Neural crest cell (in vitro differentiated cells): ENCODE measurements around the gene TUT4. TPM values are rescaled to one million over a fixed set of nuclear protein-coding genes. Genes with fewer than 3 reads are reported as not detected.

Source experiments
- DNase-seq: peaks from one replicate; pipeline ENCODE4 v3.0.0; 2021; ENCODE audit warnings: low read depth, mixed read lengths, low spot score
- H3K27ac Mint-ChIP-seq: one replicate; pipeline ENCODE4 v1.8.0; 2021; ENCODE audit warnings: mild to moderate bottlenecking, mixed read lengths; ENCODE audit not compliant: unreplicated experiment
- H3K27me3 Mint-ChIP-seq: 2 replicates; pipeline ENCODE4 v1.8.0; 2021; ENCODE audit warnings: low read depth, mild to moderate bottlenecking, mixed read lengths
- H3K36me3 Mint-ChIP-seq: 2 replicates; pipeline ENCODE4 v1.8.0; 2021; ENCODE audit warnings: low read depth, mild to moderate bottlenecking, mixed read lengths
- H3K4me1 Mint-ChIP-seq: 2 replicates; pipeline ENCODE4 v1.8.0; 2021; ENCODE audit warnings: mixed read lengths
- H3K4me3 Mint-ChIP-seq: one replicate; pipeline ENCODE4 v1.8.0; 2021; ENCODE audit warnings: mild to moderate bottlenecking, mixed read lengths
- H3K9me3 Mint-ChIP-seq: 2 replicates; pipeline ENCODE4 v1.8.0; 2021; ENCODE audit warnings: mixed read lengths
- total RNA-seq: library from RNA; stranded (reverse); gene quantifications from 2 replicates; pipeline ENCODE4 v1.2.1, GENCODE V29; 2021
- TF ChIP-seq, protein P1 (sequence below): fragments of 200-600 bp; sonication (generic); conservative IDR thresholded peaks from 2 replicates; pipeline ENCODE4 v1.5.0; 2021; ENCODE audit warnings: antibody characterized with exemption, mild to moderate bottlenecking

Gene TUT4
- total RNA-seq, 1 donor from 2014 or later = 88.0 TPM

GRCh38 chr1:52424813-52425212 lies 128.1 kb downstream of the TUT4 start:
- H3K27me3 Mint-ChIP-seq = no peaks in the 10 kb centered on the region
- no peaks in the 10 kb centered on the region for H3K4me1 Mint-ChIP-seq
- TF ChIP-seq, protein P1, sequence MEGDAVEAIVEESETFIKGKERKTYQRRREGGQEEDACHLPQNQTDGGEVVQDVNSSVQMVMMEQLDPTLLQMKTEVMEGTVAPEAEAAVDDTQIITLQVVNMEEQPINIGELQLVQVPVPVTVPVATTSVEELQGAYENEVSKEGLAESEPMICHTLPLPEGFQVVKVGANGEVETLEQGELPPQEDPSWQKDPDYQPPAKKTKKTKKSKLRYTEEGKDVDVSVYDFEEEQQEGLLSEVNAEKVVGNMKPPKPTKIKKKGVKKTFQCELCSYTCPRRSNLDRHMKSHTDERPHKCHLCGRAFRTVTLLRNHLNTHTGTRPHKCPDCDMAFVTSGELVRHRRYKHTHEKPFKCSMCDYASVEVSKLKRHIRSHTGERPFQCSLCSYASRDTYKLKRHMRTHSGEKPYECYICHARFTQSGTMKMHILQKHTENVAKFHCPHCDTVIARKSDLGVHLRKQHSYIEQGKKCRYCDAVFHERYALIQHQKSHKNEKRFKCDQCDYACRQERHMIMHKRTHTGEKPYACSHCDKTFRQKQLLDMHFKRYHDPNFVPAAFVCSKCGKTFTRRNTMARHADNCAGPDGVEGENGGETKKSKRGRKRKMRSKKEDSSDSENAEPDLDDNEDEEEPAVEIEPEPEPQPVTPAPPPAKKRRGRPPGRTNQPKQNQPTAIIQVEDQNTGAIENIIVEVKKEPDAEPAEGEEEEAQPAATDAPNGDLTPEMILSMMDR = no peak
- H3K36me3 Mint-ChIP-seq = peaks cover 10% of the 10 kb centered on the region
- DNase-seq = no peak
- no peak overlapping the region for H3K4me3 Mint-ChIP-seq
- H3K27ac Mint-ChIP-seq = no peak overlapping the region
- no peaks in the 10 kb centered on the region for H3K9me3 Mint-ChIP-seq

DNA sequence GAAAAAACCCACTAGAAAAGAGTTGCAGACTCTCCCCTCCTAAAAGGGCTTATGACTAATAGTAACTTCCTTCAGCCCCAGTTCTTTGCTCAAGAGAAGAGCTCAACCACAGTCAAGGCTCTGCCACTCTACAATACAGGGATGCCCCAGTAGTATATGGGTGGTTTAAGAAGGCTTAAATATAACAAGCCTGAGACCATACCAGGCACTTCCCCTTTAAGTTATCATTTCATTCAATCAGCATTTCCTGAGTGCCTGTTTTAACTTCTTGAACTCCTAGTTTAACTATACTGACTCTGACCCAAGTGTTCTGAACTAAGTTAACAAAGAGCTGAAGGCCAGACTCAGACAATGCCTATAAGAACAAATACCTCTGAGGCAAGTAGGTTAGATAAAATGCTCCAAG lies 128.7 kb downstream of the TUT4 start:
- Mint-ChIP-seq H3K27ac (no peak overlapping the region), H3K4me3 (no peak overlapping the region), H3K9me3 (no peaks in the 10 kb centered on the region), H3K36me3 (peaks cover 14% of the 10 kb centered on the region), H3K27me3 (no peaks in the 10 kb centered on the region), H3K4me1 (no peaks in the 10 kb centered on the region)
- DNase-seq = no peak
- TF ChIP-seq, protein P1 = no peak

DNA sequence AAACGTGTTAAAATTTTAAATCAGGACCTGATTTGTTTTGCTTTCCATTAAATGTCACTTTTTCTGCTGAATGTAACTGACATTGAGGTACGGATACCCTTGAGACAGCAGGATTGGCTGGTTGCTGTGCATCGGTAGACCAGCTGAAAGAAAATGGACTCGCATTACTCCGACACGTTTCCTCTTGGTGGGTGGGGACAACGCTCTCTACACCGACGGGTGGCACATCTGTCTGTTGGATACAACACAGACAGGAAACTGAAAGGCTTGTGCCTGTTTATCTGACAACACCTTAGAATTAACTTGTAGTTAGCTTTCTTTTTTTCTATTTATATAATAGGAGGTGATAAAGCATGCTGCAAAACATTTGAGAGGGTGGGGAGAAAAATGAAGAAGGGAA lies 129.1 kb downstream of the TUT4 start:
- no peak overlapping the region for H3K27ac Mint-ChIP-seq
- no peak for DNase-seq
- TF ChIP-seq, protein P1 = no peak

GRCh38 chr1:52423055-52423454 lies 129.8 kb downstream of the TUT4 start:
- Mint-ChIP-seq H3K27me3 (no peaks in the 10 kb centered on the region), H3K36me3 (peaks cover 11% of the 10 kb centered on the region), H3K4me3 (no peak overlapping the region), H3K4me1 (no peaks in the 10 kb centered on the region), H3K9me3 (no peaks in the 10 kb centered on the region), H3K27ac (no peak overlapping the region)
- no peak for DNase-seq
- TF ChIP-seq, protein P1 = no peak

More for the DNA sequence above, 129.1 kb downstream of the TUT4 start:
- Mint-ChIP-seq H3K9me3 (no peaks in the 10 kb centered on the region), H3K4me3 (no peak overlapping the region), H3K4me1 (no peaks in the 10 kb centered on the region), H3K27me3 (no peaks in the 10 kb centered on the region), H3K36me3 (peaks cover 13% of the 10 kb centered on the region)

DNA sequence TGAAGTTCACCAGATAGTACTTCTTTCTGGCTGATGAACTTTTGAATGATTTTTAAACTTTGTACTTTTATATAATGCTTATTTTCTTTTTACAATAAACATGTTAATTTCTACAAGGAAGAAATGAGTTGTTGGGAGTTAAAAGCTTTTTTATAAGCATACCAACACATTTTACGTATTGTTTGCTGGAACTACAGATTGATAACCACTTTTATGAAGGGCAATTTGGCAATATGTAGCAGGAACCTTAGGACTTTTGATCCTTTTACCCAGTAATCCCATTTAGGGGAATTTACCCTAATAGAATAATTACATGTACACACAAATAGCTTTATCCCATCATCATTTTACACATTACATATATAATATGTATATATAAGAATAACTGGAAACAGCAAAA lies 132.2 kb downstream of the TUT4 start:
- Mint-ChIP-seq H3K36me3 (peaks cover 4% of the 10 kb centered on the region), H3K27me3 (no peaks in the 10 kb centered on the region), H3K4me1 (no peaks in the 10 kb centered on the region), H3K4me3 (no peak overlapping the region), H3K27ac (no peak overlapping the region), H3K9me3 (no peaks in the 10 kb centered on the region)
- TF ChIP-seq, protein P1 = no peak
- no peak for DNase-seq

- TF ChIP-seq, protein P1 = no peak
- Mint-ChIP-seq H3K36me3 (peaks cover 15% of the 10 kb centered on the region), H3K4me1 (no peaks in the 10 kb centered on the region), H3K9me3 (no peaks in the 10 kb centered on the region), H3K27me3 (no peaks in the 10 kb centered on the region), H3K27ac (no peak overlapping the region), H3K4me3 (no peak overlapping the region)
- no peak for DNase-seq
Measured at GRCh38 chr1:52416811-52417210, 136.1 kb downstream of the TUT4 start.
